ENCODE data around the gene ACCSL.

The ACCSL gene

DNA sequence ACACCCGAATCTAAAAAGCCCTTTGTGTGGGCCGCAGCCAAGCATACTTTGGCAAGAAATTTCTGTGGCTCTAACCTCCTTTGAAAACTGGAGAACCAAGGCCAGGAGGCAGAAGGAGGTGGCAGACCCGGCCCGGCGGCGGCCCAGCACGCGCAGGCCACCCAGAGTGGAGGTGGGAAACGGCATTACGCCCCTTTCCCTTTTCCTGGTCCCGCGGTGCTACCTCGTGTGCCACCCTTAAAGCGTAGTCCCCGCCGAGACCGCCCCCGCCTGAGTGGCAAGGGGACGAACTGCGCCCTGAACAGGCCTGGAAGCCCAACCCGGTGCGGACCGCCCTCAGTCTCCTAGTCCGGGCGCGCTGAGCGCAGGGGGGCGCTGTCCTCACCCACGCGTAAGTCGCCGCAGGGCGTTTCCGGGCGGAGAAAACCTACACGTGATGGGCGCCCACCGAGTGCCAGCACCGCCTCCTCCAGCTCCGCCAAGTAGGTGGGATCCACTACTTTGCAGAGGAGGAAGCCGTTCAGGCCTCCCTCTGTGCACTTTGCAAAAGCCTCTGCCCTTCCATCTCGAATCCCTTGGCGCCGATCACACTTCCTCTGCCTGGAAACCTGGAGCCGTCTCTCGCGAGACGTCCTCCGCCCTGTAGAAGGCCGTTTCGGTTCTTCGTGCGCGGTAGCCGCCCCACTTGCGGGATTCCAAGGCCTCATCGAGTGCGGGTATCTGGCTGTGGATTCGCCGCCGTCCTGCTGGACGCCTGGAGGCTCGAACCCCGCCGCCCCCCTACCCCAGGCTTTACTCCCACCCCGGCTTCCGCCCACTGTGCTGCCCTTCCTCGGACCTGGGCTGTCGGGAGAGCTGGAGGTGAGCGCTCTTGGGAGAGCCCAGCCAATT, 18.3 kb downstream of the ACCSL start, which contains the start of gene ACCS:
Gene ACCS (plus strand): TSS at position 430 of the 891 bp plus-strand sequence. CDS start 1,358 bp downstream, outside the sequence.
- DNase-seq, result peak; percentile 84

GRCh38 chr11:44066732-44067141, 19.0 kb downstream of the ACCSL start:
- DNase-seq, result no peak

GRCh38 chr11:44067266-44067665, 19.5 kb downstream of the ACCSL start:
- no peak for DNase-seq

GRCh38 chr11:44068180-44068579, 20.4 kb downstream of the ACCSL start:
- DNase-seq, result no peak

- no peak for DNase-seq
Observed at GRCh38 chr11:44071157-44071556, 23.4 kb downstream of the ACCSL start.

DNA sequence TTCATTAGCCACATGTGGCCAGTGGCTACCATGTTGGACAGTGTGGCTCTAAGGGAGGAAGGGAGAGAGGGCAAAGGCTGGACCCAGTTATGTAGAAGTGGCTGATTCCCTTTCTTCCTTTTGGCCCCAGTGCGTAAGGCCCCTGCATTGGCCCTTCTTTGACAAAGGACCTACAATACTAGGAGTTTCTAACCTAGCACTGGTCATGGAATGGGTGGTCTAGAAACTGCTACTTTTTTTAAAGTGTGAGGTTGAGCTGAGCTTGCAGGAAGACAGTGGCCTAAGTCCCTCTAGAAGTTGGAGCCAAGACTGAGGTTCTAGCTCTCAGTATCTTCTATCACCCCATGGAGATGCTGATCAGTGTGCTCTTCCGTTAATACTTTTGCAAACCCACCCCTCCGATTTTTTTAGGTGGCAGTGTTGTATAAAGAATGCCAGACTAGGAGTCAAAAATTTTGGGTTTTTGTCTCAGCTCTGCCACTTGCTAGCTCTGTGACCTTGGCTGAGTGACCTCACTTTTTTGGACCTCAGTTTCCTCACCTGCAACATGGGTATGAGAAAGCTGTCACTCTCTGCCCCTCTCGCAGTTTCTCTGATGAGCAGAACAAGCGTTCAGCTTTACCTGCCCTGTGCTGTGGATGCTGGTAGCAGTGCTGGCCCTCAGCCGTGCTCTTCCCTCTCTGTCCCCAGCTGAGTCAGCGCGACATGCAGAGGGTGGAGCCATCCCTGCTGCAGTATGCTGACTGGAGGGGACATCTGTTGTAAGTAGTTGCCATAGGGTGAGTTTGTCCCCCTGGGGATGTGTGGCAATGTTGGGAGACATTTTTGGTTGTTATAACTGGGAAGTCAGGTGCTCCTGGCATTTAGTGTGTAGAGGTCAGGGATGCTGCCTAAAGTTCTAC, 25.2 kb downstream of the ACCSL start:
- no peak for DNase-seq

- DNase-seq, result no peak
Observed at GRCh38 chr11:44078794-44079193, 31.0 kb downstream of the ACCSL start.

- no peak for DNase-seq
Observed at GRCh38 chr11:44079376-44079775, 31.6 kb downstream of the ACCSL start.

DNA sequence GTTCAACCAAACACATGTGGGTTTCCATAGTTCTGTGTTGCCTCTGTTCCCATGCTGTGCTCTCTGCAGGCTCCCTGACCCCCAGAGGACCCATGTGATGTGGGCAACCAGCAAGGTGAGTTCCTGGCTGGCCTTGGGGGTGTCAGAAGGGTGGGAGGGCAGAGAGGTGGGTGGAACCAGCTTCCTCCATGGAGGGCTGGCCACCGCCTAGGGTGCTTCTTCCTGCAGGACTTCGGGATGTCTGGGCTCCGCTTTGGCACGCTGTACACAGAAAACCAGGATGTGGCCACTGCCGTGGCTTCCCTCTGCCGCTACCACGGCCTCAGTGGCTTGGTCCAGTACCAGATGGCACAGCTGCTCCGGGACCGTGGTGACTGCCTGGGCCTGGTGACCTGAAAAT, 33.2 kb downstream of the ACCSL start:
- DNase-seq, result no peak

- DNase-seq, result no peak
Observed at GRCh38 chr11:44082645-44083044, 34.9 kb downstream of the ACCSL start.

DNA sequence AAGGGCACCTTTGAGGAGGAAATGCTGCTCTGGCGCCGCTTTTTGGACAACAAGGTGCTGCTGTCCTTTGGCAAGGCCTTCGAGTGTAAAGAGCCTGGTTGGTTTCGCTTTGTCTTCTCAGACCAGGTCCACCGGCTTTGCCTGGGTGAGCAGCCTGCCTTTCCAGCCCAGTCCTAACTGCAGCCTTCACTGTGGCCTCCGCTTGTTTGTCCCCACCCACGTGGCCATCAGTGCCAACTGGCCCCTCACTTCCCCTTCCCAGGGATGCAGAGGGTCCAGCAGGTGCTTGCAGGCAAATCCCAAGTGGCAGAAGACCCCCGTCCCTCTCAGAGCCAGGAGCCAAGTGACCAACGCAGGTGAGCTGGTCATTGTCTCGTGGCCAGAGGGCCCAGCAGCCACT, 35.7 kb downstream of the ACCSL start:
- DNase-seq, result no peak

DNA sequence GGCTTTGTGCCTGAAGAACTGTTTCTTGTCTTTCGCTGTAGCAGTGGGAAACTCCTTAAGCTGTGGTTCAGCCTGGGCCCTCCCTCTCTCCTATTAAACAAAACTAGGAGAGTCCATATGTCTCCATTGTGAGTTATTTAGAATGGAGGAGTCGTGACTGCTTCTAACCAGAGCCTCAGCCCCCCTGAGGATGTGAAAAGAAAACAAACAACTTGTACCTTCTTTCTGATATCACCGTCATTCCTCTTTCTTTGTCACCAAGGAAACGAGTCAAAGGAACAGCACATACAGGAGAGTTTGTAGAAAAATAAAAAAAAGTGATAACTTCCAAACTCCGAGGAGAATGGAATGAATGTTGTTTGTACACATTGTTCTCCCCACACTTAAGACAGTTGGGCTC, 36.1 kb downstream of the ACCSL start:
- DNase-seq, result no peak

DNA sequence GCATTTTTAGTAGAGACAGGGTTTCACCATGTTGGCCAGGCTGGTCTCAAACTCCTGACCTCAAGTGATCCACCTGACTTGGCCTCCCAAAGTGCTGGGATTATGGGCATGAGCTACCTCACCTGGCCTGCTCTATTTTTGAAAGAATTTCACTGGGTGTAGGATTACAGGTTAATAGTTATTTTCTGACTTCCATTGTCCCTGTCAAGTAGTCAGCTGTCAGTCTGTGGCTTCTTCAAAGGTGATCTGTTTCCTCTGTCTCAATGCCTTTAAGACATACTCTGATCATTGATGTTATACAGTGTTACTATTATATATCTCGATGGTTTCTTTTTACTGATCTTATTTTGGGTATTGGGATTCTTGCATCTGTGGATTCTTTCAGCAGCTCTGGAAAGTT, 37.5 kb downstream of the ACCSL start:
- DNase-seq, result no peak

- DNase-seq, result no peak
Observed at GRCh38 chr11:44088377-44088776, 40.6 kb downstream of the ACCSL start.

DNA sequence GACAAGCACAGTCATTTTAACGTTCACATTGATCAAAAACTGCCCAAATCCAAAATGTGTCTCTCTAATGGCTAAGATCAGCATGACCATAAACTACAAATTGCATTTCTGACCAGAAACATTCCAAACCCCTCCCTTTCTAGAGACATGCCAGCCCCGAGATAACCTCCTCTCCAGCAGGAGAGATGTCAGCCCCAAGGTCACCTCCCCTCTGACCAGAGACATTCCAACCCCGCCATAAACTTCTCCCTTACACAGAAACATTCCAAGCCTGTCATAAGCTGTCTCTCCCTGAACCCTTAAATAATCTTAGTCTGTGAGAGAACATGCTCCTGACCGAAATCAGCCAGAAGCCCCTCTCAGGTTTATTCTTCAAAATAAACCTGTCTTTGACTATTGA, 41.1 kb downstream of the ACCSL start:
- no peak for DNase-seq

GRCh38 chr11:44090539-44090938, 42.8 kb downstream of the ACCSL start:
- no peak for DNase-seq

DNA sequence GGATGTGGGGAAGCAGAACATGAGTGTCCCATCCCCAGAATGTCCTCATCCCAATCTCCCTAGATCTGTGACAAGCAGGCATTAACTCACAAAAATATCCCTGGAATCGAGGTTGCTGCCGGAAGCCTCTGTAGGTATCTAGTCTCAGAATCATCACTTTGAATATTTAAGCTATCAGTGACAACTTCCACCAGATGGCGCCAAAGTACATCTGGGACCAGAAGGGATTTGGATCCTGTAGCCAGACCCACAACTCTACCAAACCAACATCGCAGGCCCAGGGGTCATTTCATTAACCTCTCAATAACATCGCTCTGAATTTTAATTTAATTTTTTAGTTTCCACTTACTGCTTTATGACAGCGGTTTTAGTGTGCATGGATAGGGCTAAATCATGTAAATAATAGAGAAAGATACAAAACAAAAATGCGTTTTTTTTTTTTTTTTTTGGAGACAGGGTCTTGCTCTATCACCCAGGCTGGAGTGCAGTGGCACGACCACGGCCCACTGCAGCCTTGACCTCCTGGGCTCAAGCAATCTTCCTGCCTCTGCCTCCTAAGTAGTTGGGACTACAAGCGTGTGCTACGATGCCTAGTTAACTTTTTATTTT, 46.6 kb downstream of the ACCSL start:
- DNase-seq, result peak; percentile 89

DNA sequence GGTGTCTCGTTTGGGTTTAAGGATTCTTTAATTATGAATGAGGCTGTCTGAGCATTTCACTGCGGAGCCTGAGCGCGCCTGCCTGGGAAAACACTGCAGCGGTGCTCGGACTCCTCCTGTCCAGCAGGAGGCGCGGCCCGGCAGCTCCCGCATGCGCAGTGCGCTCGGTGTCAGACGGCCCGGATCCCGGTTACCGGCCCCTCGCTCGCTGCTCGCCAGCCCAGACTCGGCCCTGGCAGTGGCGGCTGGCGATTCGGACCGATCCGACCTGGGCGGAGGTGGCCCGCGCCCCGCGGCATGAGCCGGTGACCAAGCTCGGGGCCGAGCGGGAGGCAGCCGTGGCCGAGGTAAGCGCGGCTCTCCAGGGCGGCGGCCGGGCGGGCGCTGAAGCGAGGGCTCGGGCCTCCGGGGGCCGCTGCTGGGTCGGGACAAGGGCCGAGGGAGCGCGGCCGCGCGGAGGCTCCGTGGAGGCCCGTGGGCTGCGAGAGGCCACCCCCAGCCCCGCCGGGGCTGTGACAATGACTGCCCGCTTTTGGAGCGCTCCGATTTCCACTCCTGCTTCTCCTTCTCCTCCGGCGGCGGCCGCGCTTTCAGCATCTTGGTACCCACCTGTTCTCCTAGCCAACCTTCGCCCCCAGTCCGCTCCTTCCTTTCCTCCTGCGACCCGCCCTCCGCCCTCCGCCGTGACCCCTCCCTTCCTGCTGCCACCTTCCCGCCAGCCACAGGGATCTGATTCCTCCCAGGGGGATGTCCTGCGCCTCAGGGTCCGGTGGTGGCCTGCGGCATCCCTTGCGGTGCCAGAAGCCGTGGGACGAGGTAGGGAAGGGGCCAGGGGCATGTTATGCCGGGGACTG, 48.0 kb downstream of the ACCSL start, which contains the start of gene EXT2:
Gene EXT2 (plus strand): TSS at position 173 of the 854 bp plus-strand sequence. CDS start 12,035 bp downstream, outside the sequence.
- peak; percentile 88 for DNase-seq

GRCh38 chr11:44096360-44097185, 48.8 kb downstream of the ACCSL start:
- no peak for DNase-seq

GRCh38 chr11:44097821-44098220, 50.0 kb downstream of the ACCSL start:
- no peak for DNase-seq

- no peak for DNase-seq
Observed at GRCh38 chr11:44101098-44101497, 53.3 kb downstream of the ACCSL start.
